NCI-H748 (cell line): Measurements from ENCODE around the gene RFPL3.
A peak's percentile ranks its signal among the peaks of the same experiment; 100 is the strongest.
"Not testable (repeated sequence)": the region's sequence is repeated elsewhere in the genome, so short reads cannot be mapped to it uniquely, and the experiment has no call there.

Source experiments
- DNase-seq: peaks from one replicate; lab custom pipeline; 2025; ENCODE audit not compliant: unreplicated experiment; lab: John Stamatoyannopoulos, UW

RFPL3 gene

GRCh38 chr22:32357567-32357966, at the start of gene RFPL3:
RFPL3 (plus strand) TSS chr22:32357867; CDS start chr22:32358072, 205 bp downstream.
- DNase-seq = not testable (repeated sequence)

- DNase-seq = no peak
Measured at GRCh38 chr22:32308191-32308590, 49.5 kb upstream of the RFPL3 start.

- DNase-seq = no peak
Measured at GRCh38 chr22:32308934-32309333, 48.7 kb upstream of the RFPL3 start.

GRCh38 chr22:32309585-32310251, 47.9 kb upstream of the RFPL3 start:
- no peak for DNase-seq

GRCh38 chr22:32310777-32311176, 46.9 kb upstream of the RFPL3 start:
- DNase-seq = no peak

- no peak for DNase-seq
Measured at GRCh38 chr22:32311551-32312071, 46.1 kb upstream of the RFPL3 start.

GRCh38 chr22:32312748-32313147, 44.9 kb upstream of the RFPL3 start:
- DNase-seq = no peak

GRCh38 chr22:32313532-32313931, 44.1 kb upstream of the RFPL3 start:
- no peak for DNase-seq

GRCh38 chr22:32317524-32317923, 40.1 kb upstream of the RFPL3 start:
- DNase-seq = no peak

GRCh38 chr22:32318361-32318760, 39.3 kb upstream of the RFPL3 start:
- DNase-seq = no peak

GRCh38 chr22:32319861-32320406, 37.7 kb upstream of the RFPL3 start:
- no peak for DNase-seq

- no peak for DNase-seq
Measured at GRCh38 chr22:32322986-32323385, 34.7 kb upstream of the RFPL3 start.

GRCh38 chr22:32323513-32324164, 34.0 kb upstream of the RFPL3 start:
- no peak for DNase-seq

GRCh38 chr22:32324505-32325415, 32.9 kb upstream of the RFPL3 start:
- DNase-seq = no peak

- DNase-seq = peak; percentile 38
Measured at GRCh38 chr22:32325416-32325801, 32.3 kb upstream of the RFPL3 start.

GRCh38 chr22:32325811-32326237, 31.8 kb upstream of the RFPL3 start:
- DNase-seq = peak; percentile 47

GRCh38 chr22:32326647-32327046, 31.0 kb upstream of the RFPL3 start:
- DNase-seq = no peak

GRCh38 chr22:32327066-32327465, 30.6 kb upstream of the RFPL3 start:
- no peak for DNase-seq

- no peak for DNase-seq
Measured at GRCh38 chr22:32327596-32328171, 30.0 kb upstream of the RFPL3 start.

GRCh38 chr22:32328306-32329201, 29.1 kb upstream of the RFPL3 start:
- DNase-seq = no peak
